Measurements from ENCODE around the gene VTI1A.

Gene VTI1A

GRCh38 chr10:112768121-112768520 lies 321.1 kb downstream of the VTI1A start:
- Histone ChIP-seq H3K4me1 (ENCODE audit: control insufficient read depth, insufficient read depth, low read length) (peaks cover 7% of the 10 kb centered on the region), H3K4me3 (ENCODE audit: low read length) (no peak overlapping the region), H3K27me3 (ENCODE audit: control insufficient read depth, insufficient read depth, low read length) (no peaks in the 10 kb centered on the region), H3K36me3 (ENCODE audit: control insufficient read depth, insufficient read depth, low read length) (no peaks in the 10 kb centered on the region), H3K9ac (ENCODE audit: low read length) (no peak overlapping the region), H3K9me3 (ENCODE audit: control insufficient read depth, low read length) (no peaks in the 10 kb centered on the region)

GRCh38 chr10:112769081-112769480 lies 322.1 kb downstream of the VTI1A start:
- Histone ChIP-seq H3K36me3 (ENCODE audit: control insufficient read depth, insufficient read depth, low read length) (no peaks in the 10 kb centered on the region), H3K9me3 (ENCODE audit: control insufficient read depth, low read length) (no peaks in the 10 kb centered on the region), H3K4me3 (ENCODE audit: low read length) (no peak overlapping the region), H3K4me1 (ENCODE audit: control insufficient read depth, insufficient read depth, low read length) (peaks cover 7% of the 10 kb centered on the region), H3K27me3 (ENCODE audit: control insufficient read depth, insufficient read depth, low read length) (no peaks in the 10 kb centered on the region), H3K9ac (ENCODE audit: low read length) (no peak overlapping the region)

- Histone ChIP-seq H3K36me3 (ENCODE audit: control insufficient read depth, insufficient read depth, low read length) (no peaks in the 10 kb centered on the region), H3K27me3 (ENCODE audit: control insufficient read depth, insufficient read depth, low read length) (no peaks in the 10 kb centered on the region), H3K4me3 (ENCODE audit: low read length) (no peak overlapping the region), H3K9ac (ENCODE audit: low read length) (no peak overlapping the region), H3K9me3 (ENCODE audit: control insufficient read depth, low read length) (no peaks in the 10 kb centered on the region), H3K4me1 (ENCODE audit: control insufficient read depth, insufficient read depth, low read length) (peaks cover 7% of the 10 kb centered on the region)
Measured at GRCh38 chr10:112769611-112770370, 322.8 kb downstream of the VTI1A start.

- no peaks in the 10 kb centered on the region for H3K9me3 ChIP-seq (ENCODE audit: control insufficient read depth, low read length)
- H3K4me1 ChIP-seq (ENCODE audit: control insufficient read depth, insufficient read depth, low read length), result peaks cover 12% of the 10 kb centered on the region
- no peaks in the 10 kb centered on the region for H3K27me3 ChIP-seq (ENCODE audit: control insufficient read depth, insufficient read depth, low read length)
- H3K4me3 ChIP-seq (ENCODE audit: low read length), result no peak overlapping the region
- no peak overlapping the region for H3K9ac ChIP-seq (ENCODE audit: low read length)
- no peaks in the 10 kb centered on the region for H3K36me3 ChIP-seq (ENCODE audit: control insufficient read depth, insufficient read depth, low read length)
Measured at GRCh38 chr10:112771733-112772132, 324.7 kb downstream of the VTI1A start.

GRCh38 chr10:112773783-112774182 lies 326.8 kb downstream of the VTI1A start:
- H3K9ac ChIP-seq (ENCODE audit: low read length), result no peak overlapping the region
- H3K4me1 ChIP-seq (ENCODE audit: control insufficient read depth, insufficient read depth, low read length), result peaks cover 18% of the 10 kb centered on the region
- H3K4me3 ChIP-seq (ENCODE audit: low read length), result no peak overlapping the region
- no peaks in the 10 kb centered on the region for H3K27me3 ChIP-seq (ENCODE audit: control insufficient read depth, insufficient read depth, low read length)
- H3K9me3 ChIP-seq (ENCODE audit: control insufficient read depth, low read length), result no peaks in the 10 kb centered on the region
- H3K36me3 ChIP-seq (ENCODE audit: control insufficient read depth, insufficient read depth, low read length), result no peaks in the 10 kb centered on the region

DNA sequence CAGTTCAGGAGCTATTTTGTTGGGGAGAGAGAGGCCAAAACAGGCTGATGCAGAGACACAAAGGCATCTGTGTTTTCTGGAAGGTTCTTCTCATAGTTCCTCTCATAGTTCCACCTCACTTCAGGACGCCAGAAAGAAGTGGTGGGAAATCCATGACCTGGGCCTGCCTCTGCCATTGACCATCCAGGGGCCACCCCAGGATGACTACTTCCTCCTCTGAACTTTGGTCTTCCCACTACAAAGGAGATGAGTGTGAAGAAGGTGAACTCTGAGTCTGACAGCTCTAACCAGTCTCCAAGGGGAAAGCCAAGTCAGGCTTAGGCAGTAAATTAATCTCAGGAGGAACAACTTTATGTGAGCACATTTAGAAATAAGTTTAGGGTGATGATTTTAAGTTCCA lies 327.2 kb downstream of the VTI1A start:
- Histone ChIP-seq H3K4me1 (ENCODE audit: control insufficient read depth, insufficient read depth, low read length) (peaks cover 19% of the 10 kb centered on the region), H3K27me3 (ENCODE audit: control insufficient read depth, insufficient read depth, low read length) (no peaks in the 10 kb centered on the region), H3K9ac (ENCODE audit: low read length) (no peak overlapping the region), H3K4me3 (ENCODE audit: low read length) (no peak overlapping the region), H3K9me3 (ENCODE audit: control insufficient read depth, low read length) (no peaks in the 10 kb centered on the region), H3K36me3 (ENCODE audit: control insufficient read depth, insufficient read depth, low read length) (no peaks in the 10 kb centered on the region)

DNA sequence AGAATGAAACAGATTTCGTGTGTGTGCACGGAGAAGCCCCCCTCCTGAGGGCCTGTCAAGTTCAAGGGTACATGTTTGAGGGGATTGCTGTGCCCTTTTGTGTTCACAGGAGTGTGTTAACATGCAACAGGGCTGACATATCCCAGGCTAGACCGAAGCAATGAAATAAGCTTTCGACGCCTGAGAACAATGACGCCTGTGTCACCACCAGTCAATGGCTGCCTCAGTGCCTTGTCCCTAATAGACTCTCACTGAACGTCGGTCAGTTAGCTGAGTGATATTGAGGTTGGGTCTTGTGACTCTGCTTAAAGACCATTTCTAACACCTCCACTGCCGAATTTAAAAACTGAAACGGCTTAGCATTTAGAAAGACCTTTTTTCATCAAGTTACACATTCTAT lies 327.8 kb downstream of the VTI1A start:
- H3K9me3 ChIP-seq (ENCODE audit: control insufficient read depth, low read length), result no peaks in the 10 kb centered on the region
- H3K4me3 ChIP-seq (ENCODE audit: low read length), result no peak overlapping the region

DNA sequence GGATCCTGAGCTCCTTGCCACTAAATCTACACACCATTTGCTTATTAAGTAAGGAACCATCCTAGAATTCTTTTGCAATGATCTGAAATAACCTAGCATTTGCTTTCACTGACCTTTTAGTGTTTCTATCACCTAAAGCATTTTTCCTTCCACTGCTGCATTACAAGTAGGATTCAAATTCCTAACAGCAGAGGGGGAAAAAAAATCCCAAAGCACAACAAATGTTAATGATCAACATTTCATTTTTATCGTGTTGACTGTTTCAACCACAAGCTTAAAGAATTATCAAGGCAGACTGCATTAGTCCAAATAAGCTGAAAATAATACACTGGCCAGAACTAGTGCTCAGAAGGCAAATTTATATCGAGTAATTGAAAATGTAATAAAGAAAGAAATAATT lies 328.4 kb downstream of the VTI1A start:
- no peaks in the 10 kb centered on the region for H3K27me3 ChIP-seq (ENCODE audit: control insufficient read depth, insufficient read depth, low read length)
- no peaks in the 10 kb centered on the region for H3K36me3 ChIP-seq (ENCODE audit: control insufficient read depth, insufficient read depth, low read length)

More for the DNA sequence above, 327.8 kb downstream of the VTI1A start:
- H3K27me3 ChIP-seq (ENCODE audit: control insufficient read depth, insufficient read depth, low read length), result no peaks in the 10 kb centered on the region
- no peaks in the 10 kb centered on the region for H3K36me3 ChIP-seq (ENCODE audit: control insufficient read depth, insufficient read depth, low read length)
- H3K4me1 ChIP-seq (ENCODE audit: control insufficient read depth, insufficient read depth, low read length), result peaks cover 18% of the 10 kb centered on the region
- no peak overlapping the region for H3K9ac ChIP-seq (ENCODE audit: low read length)

DNA sequence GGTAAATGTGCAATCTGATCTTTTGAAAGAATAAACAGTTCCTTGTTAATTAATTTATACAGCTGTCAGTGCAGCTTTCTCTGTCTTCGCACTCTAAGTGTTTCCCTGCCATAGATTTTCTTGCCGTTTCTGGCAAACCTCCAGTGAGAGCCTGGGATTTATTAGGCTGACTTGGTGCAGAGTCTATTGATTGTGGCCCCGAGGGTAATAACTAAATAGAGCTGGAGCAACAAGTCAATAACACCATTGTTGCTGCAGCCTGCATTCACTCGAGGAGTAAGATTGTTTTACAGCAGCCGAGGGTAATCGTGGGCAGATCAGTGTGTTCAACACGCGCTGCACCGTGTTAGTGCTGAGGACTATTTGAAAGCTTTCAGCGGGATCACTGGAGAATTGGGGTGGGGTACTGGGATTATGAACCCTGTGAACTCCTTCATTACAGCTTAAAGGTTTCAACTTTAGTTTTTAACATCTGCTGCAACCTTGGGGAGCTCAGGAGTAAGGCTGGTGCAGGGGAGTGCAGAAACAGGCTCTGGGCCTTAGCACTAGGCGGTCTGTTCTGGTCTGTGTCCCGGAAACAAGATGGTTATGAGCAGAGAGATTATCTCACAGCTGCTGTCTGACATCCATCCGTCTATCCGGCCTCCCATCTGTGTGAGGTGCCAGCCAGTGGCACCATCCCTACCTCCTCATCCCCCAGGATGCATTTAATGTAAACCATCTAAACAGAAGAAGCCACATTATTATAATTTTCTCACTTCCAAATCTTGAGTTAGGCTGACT lies 329.1 kb downstream of the VTI1A start:
- H3K4me3 ChIP-seq (ENCODE audit: low read length), result no peak overlapping the region
- no peaks in the 10 kb centered on the region for H3K9me3 ChIP-seq (ENCODE audit: control insufficient read depth, low read length)
- H3K27me3 ChIP-seq (ENCODE audit: control insufficient read depth, insufficient read depth, low read length), result no peaks in the 10 kb centered on the region
- peaks cover 18% of the 10 kb centered on the region for H3K4me1 ChIP-seq (ENCODE audit: control insufficient read depth, insufficient read depth, low read length)
- H3K36me3 ChIP-seq (ENCODE audit: control insufficient read depth, insufficient read depth, low read length), result no peaks in the 10 kb centered on the region
- no peak overlapping the region for H3K9ac ChIP-seq (ENCODE audit: low read length)

More for the DNA sequence above, 328.4 kb downstream of the VTI1A start:
- Histone ChIP-seq H3K4me3 (ENCODE audit: low read length) (no peak overlapping the region), H3K9me3 (ENCODE audit: control insufficient read depth, low read length) (no peaks in the 10 kb centered on the region), H3K4me1 (ENCODE audit: control insufficient read depth, insufficient read depth, low read length) (peaks cover 18% of the 10 kb centered on the region), H3K9ac (ENCODE audit: low read length) (no peak overlapping the region)

GRCh38 chr10:112778579-112778978 lies 331.6 kb downstream of the VTI1A start:
- H3K27me3 ChIP-seq (ENCODE audit: control insufficient read depth, insufficient read depth, low read length), result no peaks in the 10 kb centered on the region
- H3K9me3 ChIP-seq (ENCODE audit: control insufficient read depth, low read length), result no peaks in the 10 kb centered on the region
- no peak overlapping the region for H3K9ac ChIP-seq (ENCODE audit: low read length)
- peaks cover 18% of the 10 kb centered on the region for H3K4me1 ChIP-seq (ENCODE audit: control insufficient read depth, insufficient read depth, low read length)
- no peak overlapping the region for H3K4me3 ChIP-seq (ENCODE audit: low read length)
- H3K36me3 ChIP-seq (ENCODE audit: control insufficient read depth, insufficient read depth, low read length), result no peaks in the 10 kb centered on the region

DNA sequence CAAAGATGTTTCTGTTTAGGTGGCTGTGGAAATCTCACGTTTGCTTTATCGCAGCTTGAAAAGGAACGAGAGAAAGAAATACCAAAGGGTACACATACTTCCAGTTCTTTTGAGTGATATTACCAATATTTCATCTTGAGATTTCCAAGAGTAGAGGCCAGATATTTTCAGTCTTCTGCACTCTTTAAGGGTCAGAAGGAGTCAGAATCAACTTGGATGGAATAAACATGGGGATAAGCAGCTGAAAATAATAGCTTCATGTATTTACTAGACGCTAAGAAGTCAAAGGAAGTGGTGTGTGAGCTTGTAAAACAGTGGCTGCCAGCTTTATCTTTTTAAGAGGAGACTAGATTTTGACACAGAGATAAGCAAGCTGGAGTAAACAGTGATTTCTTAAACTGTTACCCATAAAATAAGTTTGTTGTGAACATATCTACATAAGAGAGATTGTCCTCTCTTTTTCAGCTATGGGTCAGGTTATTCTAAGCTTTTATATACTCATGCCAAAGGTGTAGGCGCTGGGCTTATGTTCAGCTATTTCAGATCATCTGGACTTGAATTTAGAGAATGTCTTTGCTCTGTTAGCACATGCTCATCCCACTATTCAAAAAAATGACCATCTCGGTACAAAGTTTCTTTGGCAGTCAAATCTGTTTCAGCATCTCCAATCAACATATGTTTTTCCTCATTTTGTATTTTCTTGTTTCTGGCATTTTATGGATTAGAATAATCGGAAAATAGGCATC lies 332.2 kb downstream of the VTI1A start:
- peaks cover 18% of the 10 kb centered on the region for H3K4me1 ChIP-seq (ENCODE audit: control insufficient read depth, insufficient read depth, low read length)
- no peaks in the 10 kb centered on the region for H3K27me3 ChIP-seq (ENCODE audit: control insufficient read depth, insufficient read depth, low read length)
- no peaks in the 10 kb centered on the region for H3K9me3 ChIP-seq (ENCODE audit: control insufficient read depth, low read length)
- H3K9ac ChIP-seq (ENCODE audit: low read length), result no peak overlapping the region
- no peak overlapping the region for H3K4me3 ChIP-seq (ENCODE audit: low read length)
- H3K36me3 ChIP-seq (ENCODE audit: control insufficient read depth, insufficient read depth, low read length), result no peaks in the 10 kb centered on the region

All from mucosa of stomach (tissue), 1 donor.